NT2/D1 (cell line): ENCODE data around the gene DDHD1.

Source experiments
- DNase-seq: peaks from one replicate; pipeline ENCODE4 v3.0.0-alpha.2; 2011; ENCODE audit warnings: low read depth, low spot score
- H3K27me3 ChIP-seq: 2 replicates; pipeline ENCODE4 v1.6.0; 2011; ENCODE audit warnings: mild to moderate bottlenecking; ENCODE audit not compliant: insufficient read length, insufficient read depth
- H3K36me3 ChIP-seq: 2 replicates; pipeline ENCODE4 v1.6.1; 2011; ENCODE audit warnings: mild to moderate bottlenecking, low read length, mixed read lengths; ENCODE audit not compliant: insufficient read depth, insufficient read length
- H3K4me1 ChIP-seq: 2 replicates; pipeline ENCODE4 v1.5.1; 2011; ENCODE audit not compliant: insufficient read depth, insufficient read length
- H3K4me3 ChIP-seq: 2 replicates; pipeline ENCODE4 v1.5.1; 2011; ENCODE audit warnings: low read depth; ENCODE audit not compliant: insufficient read length
- H3K9ac ChIP-seq: 2 replicates; pipeline ENCODE4 v1.6.0; 2011; ENCODE audit warnings: low read depth; ENCODE audit not compliant: insufficient read length
- H3K9me3 ChIP-seq: 2 replicates; pipeline ENCODE4 v1.5.1; 2011; ENCODE audit warnings: mild to moderate bottlenecking, low read length; ENCODE audit not compliant: insufficient read depth
- SUZ12 ChIP-seq: IDR thresholded peaks from 2 replicates; pipeline ENCODE4 v1.6.1; 2011; ENCODE audit not compliant: insufficient read length, insufficient read depth; ENCODE audit errors: extremely low read depth
- YY1 ChIP-seq: IDR thresholded peaks from 2 replicates; pipeline ENCODE4 v1.6.1; 2011; ENCODE audit not compliant: insufficient read length, insufficient read depth
- ZNF274 ChIP-seq: IDR thresholded peaks from 2 replicates; pipeline ENCODE4 v1.6.1; 2011; ENCODE audit warnings: mild to moderate bottlenecking, low read depth, low read length

DDHD1 gene

DNA sequence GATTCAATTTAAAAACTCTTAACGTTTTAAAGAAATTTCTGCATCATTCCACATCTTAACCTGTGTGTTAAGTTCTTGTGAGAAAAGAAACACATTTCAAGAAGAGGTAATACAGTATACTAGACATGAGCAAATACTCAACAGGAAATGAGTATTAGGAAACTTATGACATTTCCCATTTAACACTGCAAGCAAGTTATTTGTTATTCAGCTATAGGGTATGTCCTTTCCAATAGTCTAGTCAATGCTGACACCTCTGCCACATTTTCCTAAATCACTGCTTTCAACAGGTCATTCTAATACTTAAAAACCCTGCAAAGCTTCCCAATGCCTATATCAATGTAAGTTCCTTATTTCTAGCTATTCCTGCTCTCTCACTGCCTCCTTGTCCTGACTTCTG, 93.1 kb downstream of the DDHD1 start:
- H3K27me3 ChIP-seq = no peaks in the 10 kb centered on the region
- H3K9ac ChIP-seq = no peak overlapping the region
- no peaks in the 10 kb centered on the region for H3K4me1 ChIP-seq
- TF ChIP-seq ZNF274 (no peak), YY1 (no peak), SUZ12 (no peak)
- no peaks in the 10 kb centered on the region for H3K9me3 ChIP-seq
- no peak for DNase-seq
- peaks cover 3% of the 10 kb centered on the region for H3K36me3 ChIP-seq
- H3K4me3 ChIP-seq = no peak overlapping the region

DNA sequence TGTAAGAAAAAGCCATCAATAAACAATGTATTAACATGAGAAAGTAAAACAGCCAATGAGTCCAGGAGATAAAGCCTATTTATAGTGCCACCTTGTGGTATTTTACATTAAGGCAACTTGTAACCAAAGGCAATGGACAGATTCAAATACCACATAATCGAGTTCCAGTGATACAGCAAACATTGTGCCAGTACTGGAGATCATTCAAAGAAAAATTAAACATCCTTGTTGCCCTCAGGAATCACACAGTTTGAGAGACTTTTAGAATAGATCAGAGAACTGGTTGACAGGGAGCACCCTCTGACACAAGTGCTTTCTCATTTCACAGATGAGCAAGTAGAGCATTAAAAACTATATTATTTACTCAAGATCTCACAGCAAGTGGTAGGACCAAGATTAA, 98.1 kb downstream of the DDHD1 start:
- Histone ChIP-seq H3K4me3 (no peak overlapping the region), H3K36me3 (peaks cover 9% of the 10 kb centered on the region), H3K9me3 (no peaks in the 10 kb centered on the region), H3K9ac (no peak overlapping the region), H3K27me3 (no peaks in the 10 kb centered on the region), H3K4me1 (no peaks in the 10 kb centered on the region)
- TF ChIP-seq YY1 (no peak), ZNF274 (no peak), SUZ12 (no peak)
- peak; percentile 11 for DNase-seq

DNA sequence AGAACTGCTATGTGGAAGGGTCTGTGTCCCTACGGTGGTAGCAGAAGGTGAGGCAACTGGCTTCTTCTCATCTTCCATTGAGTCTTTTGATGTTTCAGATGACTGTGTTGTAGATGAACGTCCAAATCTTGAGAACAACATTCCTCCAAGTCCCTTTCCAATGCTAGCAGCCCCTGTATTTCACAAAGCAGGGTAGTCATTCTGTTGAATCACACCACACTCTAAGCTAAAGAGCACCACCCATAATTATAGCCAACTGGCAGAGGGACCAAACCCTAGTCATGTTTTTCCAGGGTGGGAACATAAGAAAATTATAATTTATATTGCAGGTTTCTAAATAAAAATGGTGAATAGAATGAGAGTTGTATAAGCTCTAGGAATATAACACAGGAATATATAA, 98.7 kb downstream of the DDHD1 start:
- no peaks in the 10 kb centered on the region for H3K4me1 ChIP-seq
- no peaks in the 10 kb centered on the region for H3K9me3 ChIP-seq
- TF ChIP-seq ZNF274 = no peak
- TF ChIP-seq YY1 = no peak
- TF ChIP-seq SUZ12 = no peak
- DNase-seq = no peak
- no peak overlapping the region for H3K4me3 ChIP-seq
- H3K9ac ChIP-seq = no peak overlapping the region
- peaks cover 9% of the 10 kb centered on the region for H3K36me3 ChIP-seq
- H3K27me3 ChIP-seq = no peaks in the 10 kb centered on the region

DNA sequence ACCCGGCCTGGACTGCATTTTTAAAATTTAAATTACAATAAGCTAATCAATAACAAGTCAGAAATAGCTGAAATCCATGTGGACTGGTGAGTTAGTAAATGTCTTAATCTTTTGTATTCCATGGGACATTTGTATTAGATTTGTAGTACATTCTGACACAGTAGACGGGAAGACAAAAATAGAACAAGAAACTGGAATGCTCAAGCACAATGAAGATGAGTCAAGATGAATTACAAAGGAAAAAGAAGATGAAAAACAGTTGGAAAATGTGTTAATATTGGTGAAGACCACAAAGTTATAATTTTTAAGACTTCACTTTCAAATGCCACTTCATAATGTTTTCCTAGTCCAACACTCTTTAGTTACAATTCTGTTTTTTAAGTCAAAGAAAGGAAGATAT, 104.5 kb downstream of the DDHD1 start:
- Histone ChIP-seq H3K36me3 (peaks cover 13% of the 10 kb centered on the region), H3K4me3 (no peak overlapping the region), H3K4me1 (no peaks in the 10 kb centered on the region), H3K9me3 (no peaks in the 10 kb centered on the region), H3K27me3 (no peaks in the 10 kb centered on the region), H3K9ac (no peak overlapping the region)
- TF ChIP-seq ZNF274 = no peak
- TF ChIP-seq SUZ12 = no peak
- TF ChIP-seq YY1 = no peak
- DNase-seq = no peak

DNA sequence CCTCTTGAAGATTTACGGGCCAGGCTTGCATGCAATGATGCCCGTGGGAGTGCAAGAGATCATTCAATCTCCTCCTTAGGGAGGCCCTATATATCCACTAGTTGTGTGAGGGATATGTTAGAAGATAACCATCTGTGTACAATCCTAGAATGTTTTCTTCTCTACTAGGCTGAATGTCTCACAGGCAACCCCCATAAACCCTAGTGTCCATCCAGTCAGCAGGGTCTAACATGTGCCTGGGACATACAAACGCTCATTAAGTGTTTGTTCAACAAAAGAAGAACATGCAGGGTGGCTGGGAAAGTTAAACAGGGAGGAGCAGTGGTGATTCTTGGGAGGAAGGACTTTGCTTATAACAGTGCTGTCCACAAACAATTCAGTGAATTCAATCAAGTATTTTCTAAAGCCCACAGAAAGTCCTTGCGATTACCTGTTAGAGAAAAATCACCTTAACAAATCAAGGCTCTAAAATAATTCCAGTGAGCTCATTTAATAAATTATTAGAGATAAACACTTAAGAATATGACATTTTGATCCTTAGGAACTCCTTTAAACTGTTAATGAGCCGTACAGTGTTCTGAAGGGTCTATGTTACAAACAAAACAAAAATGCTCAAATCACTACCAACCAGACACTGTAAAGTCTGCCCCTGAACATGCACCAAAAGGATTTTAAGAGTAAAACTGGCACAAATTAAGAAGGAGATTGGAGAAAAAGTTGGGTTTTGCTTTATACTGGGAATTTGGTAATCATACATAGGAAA, 105.6 kb downstream of the DDHD1 start:
- DNase-seq = no peak
- no peaks in the 10 kb centered on the region for H3K9me3 ChIP-seq
- no peaks in the 10 kb centered on the region for H3K27me3 ChIP-seq
- no peaks in the 10 kb centered on the region for H3K4me1 ChIP-seq
- H3K4me3 ChIP-seq = no peak overlapping the region
- H3K9ac ChIP-seq = no peak overlapping the region
- TF ChIP-seq YY1 (no peak), SUZ12 (no peak), ZNF274 (no peak)
- H3K36me3 ChIP-seq = peaks cover 16% of the 10 kb centered on the region

DNA sequence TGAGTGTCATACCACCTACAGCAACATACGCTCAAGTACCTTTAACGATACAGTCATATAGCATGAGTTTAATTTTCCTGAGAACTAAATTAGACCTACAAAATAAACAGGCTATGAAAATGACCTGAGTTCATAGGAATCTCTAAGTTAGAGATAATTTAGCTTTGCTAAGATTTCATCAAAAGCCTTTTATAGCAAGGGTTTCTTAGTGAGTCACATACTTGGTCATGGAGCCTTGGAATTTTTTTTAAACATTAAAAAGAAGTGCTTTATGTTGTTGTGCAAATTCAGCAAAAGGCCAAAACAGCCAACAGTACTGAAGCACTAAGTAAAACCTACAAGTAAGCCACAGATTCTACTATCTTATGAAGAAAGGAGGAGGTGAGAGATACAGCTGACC, 108.6 kb downstream of the DDHD1 start:
- Histone ChIP-seq H3K36me3 (peaks cover 14% of the 10 kb centered on the region), H3K4me1 (no peaks in the 10 kb centered on the region), H3K9me3 (no peaks in the 10 kb centered on the region), H3K9ac (no peak overlapping the region), H3K4me3 (no peak overlapping the region), H3K27me3 (no peaks in the 10 kb centered on the region)
- no peak for DNase-seq
- TF ChIP-seq YY1 (no peak), SUZ12 (no peak), ZNF274 (no peak)

DNA sequence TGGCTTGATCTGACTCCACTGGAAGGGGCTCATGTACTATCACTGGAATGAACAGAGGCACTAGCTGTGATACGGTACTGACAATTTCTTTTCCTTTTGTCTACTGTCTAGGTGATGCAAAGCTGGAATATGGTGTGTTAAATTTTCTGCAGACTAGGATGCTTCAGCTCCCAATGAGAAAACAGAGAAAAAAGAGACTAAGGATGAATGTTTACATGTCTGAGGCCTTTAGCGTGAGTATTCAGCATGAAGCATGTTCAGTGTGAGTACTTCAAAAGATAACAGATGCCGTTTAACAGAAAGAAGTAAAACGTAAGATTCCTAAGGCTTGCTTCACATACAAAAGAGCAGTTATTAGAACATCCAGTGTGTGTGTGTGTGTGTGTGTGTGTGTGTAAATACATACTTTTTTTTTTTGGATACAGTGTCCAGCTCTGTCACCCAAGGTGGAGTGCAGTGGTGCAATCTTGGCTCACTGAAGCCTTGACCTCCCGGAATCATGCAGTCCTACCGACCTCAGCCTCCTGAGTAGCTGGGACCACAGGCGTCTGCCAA, 110.0 kb downstream of the DDHD1 start:
- H3K4me3 ChIP-seq = no peak overlapping the region
- no peaks in the 10 kb centered on the region for H3K27me3 ChIP-seq
- H3K9ac ChIP-seq = no peak overlapping the region
- no peak for TF ChIP-seq SUZ12
- no peak for TF ChIP-seq ZNF274
- TF ChIP-seq YY1 = no peak
- H3K9me3 ChIP-seq = no peaks in the 10 kb centered on the region
- H3K4me1 ChIP-seq = no peaks in the 10 kb centered on the region
- DNase-seq = no peak
- H3K36me3 ChIP-seq = peaks cover 14% of the 10 kb centered on the region
